ENCODE results near the gene AGGF1. TPM values are rescaled to one million over a fixed set of nuclear protein-coding genes. Genes with fewer than 3 reads are reported as not detected.

The AGGF1 gene
- total RNA-seq, 4 donors from 2014 or later, result 16.3 to 23.5 (median 21.3) TPM

- no peak for DNase-seq (ENCODE audit: low spot score in 2 of 2)
- no peak for TF ChIP-seq POLR2A (IDR thresholded peaks at IDR 0.05)
- no peak overlapping the region for H3K4me3 ChIP-seq
- H3K36me3 ChIP-seq, result no peaks in the 10 kb centered on the region
- no peaks in the 10 kb centered on the region for H3K4me1 ChIP-seq
- H3K27me3 ChIP-seq, result peaks cover 13% of the 10 kb centered on the region
- no peak overlapping the region for H3K27ac ChIP-seq
- 54% methylated on average over 3 of the region's 3 CpGs for WGBS
- H3K9me3 ChIP-seq, result no peaks in the 10 kb centered on the region
These were observed 21.8 kb upstream of the AGGF1 start for GRCh38 chr5:77008413-77008812.

GRCh38 chr5:77010243-77010642, 20.0 kb upstream of the AGGF1 start:
- no peak overlapping the region for H3K4me3 ChIP-seq
- DNase-seq (ENCODE audit: low spot score in 2 of 2), result no peak
- 77% methylated on average over 5 of the region's 5 CpGs for WGBS

GRCh38 chr5:77011498-77011897, 18.7 kb upstream of the AGGF1 start:
- H3K36me3 ChIP-seq, result no peaks in the 10 kb centered on the region
- no peak overlapping the region for H3K4me3 ChIP-seq
- no peak for TF ChIP-seq CTCF (IDR thresholded peaks at IDR 0.05)
- no peak for TF ChIP-seq POLR2A (IDR thresholded peaks at IDR 0.05)
- TF ChIP-seq EP300 (IDR thresholded peaks at IDR 0.05), result no peak
- no peak for TF ChIP-seq POLR2AphosphoS5 (IDR thresholded peaks at IDR 0.05)
- H3K9me3 ChIP-seq, result no peaks in the 10 kb centered on the region
- no peak overlapping the region for H3K27ac ChIP-seq
- DNase-seq (ENCODE audit: low spot score in 2 of 2), result no peak
- peaks cover 8% of the 10 kb centered on the region for H3K27me3 ChIP-seq
- WGBS, result 75% methylated on average over 5 of the region's 5 CpGs
- H3K4me1 ChIP-seq, result no peaks in the 10 kb centered on the region

More at GRCh38 chr5:77010243-77010642, 20.0 kb upstream of the AGGF1 start:
- H3K36me3 ChIP-seq, result no peaks in the 10 kb centered on the region
- no peak for TF ChIP-seq EP300 (IDR thresholded peaks at IDR 0.05)
- no peak for TF ChIP-seq POLR2AphosphoS5 (IDR thresholded peaks at IDR 0.05)
- no peak for TF ChIP-seq POLR2A (IDR thresholded peaks at IDR 0.05)
- no peak for TF ChIP-seq CTCF (IDR thresholded peaks at IDR 0.05)
- no peaks in the 10 kb centered on the region for H3K4me1 ChIP-seq
- H3K27ac ChIP-seq, result no peak overlapping the region
- H3K27me3 ChIP-seq, result peaks cover 8% of the 10 kb centered on the region
- H3K9me3 ChIP-seq, result no peaks in the 10 kb centered on the region

GRCh38 chr5:77012601-77013000, 17.6 kb upstream of the AGGF1 start:
- no peaks in the 10 kb centered on the region for H3K36me3 ChIP-seq
- TF ChIP-seq CTCF (IDR thresholded peaks at IDR 0.05) (no peak), EP300 (IDR thresholded peaks at IDR 0.05) (no peak), POLR2AphosphoS5 (IDR thresholded peaks at IDR 0.05) (no peak), POLR2A (IDR thresholded peaks at IDR 0.05) (no peak)
- DNase-seq (ENCODE audit: low spot score in 2 of 2), result no peak
- no peak overlapping the region for H3K4me3 ChIP-seq
- no peaks in the 10 kb centered on the region for H3K4me1 ChIP-seq
- H3K27ac ChIP-seq, result no peak overlapping the region
- peaks cover 3% of the 10 kb centered on the region for H3K27me3 ChIP-seq
- H3K9me3 ChIP-seq, result no peaks in the 10 kb centered on the region
- 87% methylated on average over 2 of the region's 2 CpGs for WGBS

- WGBS, result 38% methylated on average over 3 of the region's 3 CpGs
- peaks cover 16% of the 10 kb centered on the region for H3K27me3 ChIP-seq
- no peak for DNase-seq (ENCODE audit: low spot score in 2 of 2)
- no peaks in the 10 kb centered on the region for H3K9me3 ChIP-seq
- H3K4me1 ChIP-seq, result no peaks in the 10 kb centered on the region
- no peak overlapping the region for H3K27ac ChIP-seq
- H3K36me3 ChIP-seq, result no peaks in the 10 kb centered on the region
- TF ChIP-seq EP300 (IDR thresholded peaks at IDR 0.05) (no peak), POLR2A (IDR thresholded peaks at IDR 0.05) (no peak), CTCF (IDR thresholded peaks at IDR 0.05) (no peak), POLR2AphosphoS5 (IDR thresholded peaks at IDR 0.05) (no peak)
- H3K4me3 ChIP-seq, result no peak overlapping the region
These were observed 14.2 kb upstream of the AGGF1 start for GRCh38 chr5:77015938-77016569.

GRCh38 chr5:77016962-77017361, 13.2 kb upstream of the AGGF1 start:
- Histone ChIP-seq H3K9me3 (no peaks in the 10 kb centered on the region), H3K4me1 (no peaks in the 10 kb centered on the region), H3K27me3 (peaks cover 20% of the 10 kb centered on the region), H3K27ac (no peak overlapping the region), H3K4me3 (no peak overlapping the region), H3K36me3 (no peaks in the 10 kb centered on the region)
- WGBS, result 90% methylated on average over 1 of the region's 1 CpG
- no peak for TF ChIP-seq POLR2A (IDR thresholded peaks at IDR 0.05)
- TF ChIP-seq EP300 (IDR thresholded peaks at IDR 0.05), result no peak
- TF ChIP-seq CTCF (IDR thresholded peaks at IDR 0.05), result no peak
- TF ChIP-seq POLR2AphosphoS5 (IDR thresholded peaks at IDR 0.05), result no peak
- DNase-seq (ENCODE audit: low spot score in 2 of 2), result no peak

Measured in suprapubic skin (tissue), 4 donors.